CD4-positive, alpha-beta T cell treated with Interleukin-15 for 4 hours (primary cell): ENCODE data around the gene NPBWR2.

ENCODE experiments used
- DNase-seq: peaks from one replicate; pipeline ENCODE4 v3.0.0-alpha.2; 2020; ENCODE audit warnings: low spot score

The NPBWR2 gene

GRCh38 chr20:64072498-64073063, 34.8 kb downstream of the NPBWR2 start:
- no peak for DNase-seq

- DNase-seq: no peak
Observed at GRCh38 chr20:64071341-64072332, 35.7 kb downstream of the NPBWR2 start.

- no peak for DNase-seq
Observed at GRCh38 chr20:64070244-64070993, 36.9 kb downstream of the NPBWR2 start.

- DNase-seq: peak; percentile 14
Observed at GRCh38 chr20:64069614-64070243, 37.6 kb downstream of the NPBWR2 start.

DNA sequence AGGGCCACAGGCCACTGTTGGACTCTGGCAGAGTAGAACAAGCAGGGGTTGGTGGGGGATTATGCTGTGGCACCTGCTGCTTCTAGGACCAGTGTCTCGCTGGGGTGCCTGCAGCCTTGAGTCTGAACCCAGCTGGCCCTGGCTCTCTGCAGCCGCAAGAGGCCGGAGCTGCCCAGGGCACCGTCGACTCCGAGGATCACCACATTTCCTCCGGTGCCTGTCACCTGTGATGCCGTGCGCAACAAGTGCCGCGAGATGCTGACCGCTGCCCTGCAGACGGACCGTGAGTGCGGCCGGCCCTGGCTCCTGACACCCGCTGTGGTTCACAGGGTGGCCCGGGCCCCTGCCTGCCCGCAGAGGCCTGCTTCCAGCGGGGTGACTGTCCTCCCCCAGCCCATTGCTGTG, 38.2 kb downstream of the NPBWR2 start:
- no peak for DNase-seq

DNA sequence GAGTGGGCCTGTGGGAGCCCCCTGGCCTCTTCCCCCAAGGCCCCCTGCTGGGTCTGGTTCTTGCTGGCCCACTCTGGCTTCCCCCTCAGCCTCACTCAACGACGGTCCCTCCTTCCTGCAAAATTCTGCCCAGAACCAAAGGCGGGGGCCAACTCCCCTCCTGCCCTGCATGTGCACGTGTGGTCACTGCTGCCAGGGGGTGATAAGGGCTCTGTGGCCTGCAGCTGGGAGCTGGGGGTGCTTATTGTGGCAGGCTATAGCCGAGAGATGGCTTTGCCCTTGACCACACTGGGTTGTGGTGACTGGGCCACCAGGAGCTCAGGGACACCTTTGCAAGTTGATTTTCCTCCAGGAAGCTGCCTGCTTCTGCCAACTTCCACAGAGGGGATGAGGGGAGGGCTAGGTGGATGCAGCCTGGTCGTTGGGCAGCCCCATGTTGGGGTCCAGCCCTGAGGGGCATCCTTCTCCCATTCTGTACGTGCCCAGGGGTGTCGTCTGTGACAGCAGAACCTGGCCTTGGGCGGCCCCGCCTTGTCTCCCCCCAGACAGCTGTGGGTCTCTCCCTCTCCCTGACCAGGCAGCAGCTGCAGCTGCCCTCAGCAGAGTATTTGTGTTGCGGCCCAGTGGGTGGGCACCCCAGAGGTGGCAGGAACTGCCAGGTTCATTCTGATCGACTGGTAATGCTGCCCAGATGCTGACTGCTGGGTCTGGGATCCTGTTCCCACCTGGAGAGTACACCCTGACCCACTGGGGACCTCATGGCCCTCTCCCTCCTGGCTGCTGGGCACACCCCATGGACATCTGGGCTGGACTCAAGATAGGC, 38.8 kb downstream of the NPBWR2 start:
- no peak for DNase-seq

- DNase-seq: no peak
Observed at GRCh38 chr20:64067733-64068307, 39.5 kb downstream of the NPBWR2 start.

DNA sequence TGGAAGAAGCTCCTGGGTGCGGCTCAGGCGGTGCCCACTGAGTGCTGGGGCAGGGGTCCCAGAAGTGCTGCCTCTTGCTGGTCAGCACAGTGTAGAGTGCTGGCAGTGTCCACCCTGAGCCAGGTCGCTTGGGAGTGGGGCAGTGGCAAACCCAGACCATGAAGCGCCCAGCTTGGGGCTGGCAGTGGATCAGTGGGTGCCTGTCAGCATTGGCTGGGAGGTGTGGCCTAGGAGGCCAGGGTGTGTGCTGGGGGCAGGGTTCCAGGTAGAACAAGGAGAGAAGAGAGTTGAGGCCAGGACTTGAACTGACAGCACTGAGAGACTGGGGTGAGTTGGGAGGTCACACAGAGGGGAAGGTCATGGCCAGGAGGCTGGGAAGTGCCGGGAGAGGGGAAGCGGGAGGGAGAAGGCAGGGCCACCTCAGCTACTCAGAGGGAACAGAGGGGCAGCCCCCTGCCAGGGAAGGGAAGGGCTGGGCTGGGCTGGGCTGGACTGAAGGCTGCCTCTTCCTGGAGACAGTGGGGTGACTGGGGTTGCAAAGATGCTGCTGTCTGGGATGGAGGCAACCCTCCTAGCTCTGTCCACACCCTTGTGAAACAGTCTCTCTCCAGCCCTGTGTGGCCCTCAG, 40.2 kb downstream of the NPBWR2 start:
- no peak for DNase-seq

DNA sequence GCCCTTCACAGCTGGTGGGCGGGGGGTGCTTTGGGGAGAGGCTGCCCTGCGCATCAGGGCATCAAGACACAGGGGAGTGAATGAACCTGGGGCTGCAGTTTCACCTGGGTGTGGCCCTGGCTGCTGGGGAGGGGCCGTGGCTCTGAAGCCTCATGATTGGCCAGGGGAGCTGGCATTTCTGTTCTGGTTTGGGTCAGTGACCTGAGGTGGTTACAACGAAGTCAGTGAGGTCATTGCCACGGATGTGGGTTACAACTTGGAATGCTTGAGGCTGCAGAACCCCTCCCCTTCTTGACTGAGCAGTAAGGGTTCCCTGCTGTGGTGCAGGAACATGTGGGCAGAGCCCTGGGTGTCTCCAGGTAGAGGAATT, 41.4 kb downstream of the NPBWR2 start:
- peak; percentile 61 for DNase-seq

GRCh38 chr20:64065062-64065973, 42.0 kb downstream of the NPBWR2 start:
- no peak for DNase-seq

GRCh38 chr20:64064145-64064698, 43.1 kb downstream of the NPBWR2 start:
- no peak for DNase-seq

GRCh38 chr20:64063389-64064144, 43.8 kb downstream of the NPBWR2 start:
- DNase-seq: no peak

GRCh38 chr20:64062596-64063388, 44.6 kb downstream of the NPBWR2 start, which contains the start of gene TCEA2:
Gene TCEA2 (plus strand): TSS chr20:64063198. CDS start chr20:64063313, 115 bp downstream.
- DNase-seq: peak; percentile 93

DNA sequence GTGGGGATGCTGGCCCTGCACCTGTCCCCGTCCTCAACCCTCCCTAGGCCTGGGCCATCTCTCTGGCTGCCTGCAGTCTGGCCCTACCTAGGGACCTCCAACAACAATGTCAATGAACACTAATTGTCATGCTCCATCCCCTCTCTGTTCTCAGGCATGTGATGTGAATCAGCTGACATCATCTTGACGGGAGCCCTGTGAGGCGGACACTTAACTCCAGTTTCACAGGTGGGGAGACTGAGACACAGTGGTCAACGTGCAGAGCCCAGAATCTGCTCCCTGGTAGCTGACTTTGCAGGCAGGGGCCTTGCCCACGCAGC, 45.1 kb downstream of the NPBWR2 start:
- DNase-seq: no peak

- DNase-seq: no peak
Observed at GRCh38 chr20:64058536-64058935, 48.8 kb downstream of the NPBWR2 start.

GRCh38 chr20:64057628-64058498, 49.5 kb downstream of the NPBWR2 start:
- peak; percentile 76 for DNase-seq
